Tibial nerve (tissue), 3 donors: ENCODE results near the gene UBE2E1.

Source experiments
- POLR2A ChIP-seq, 2 donors: fragments of 450-650 bp; IDR thresholded peaks; one replicate each; pipeline ENCODE4 v1.6.1; 2017; ENCODE audit warnings: antibody characterized with exemption in 2 of 2, mild to moderate bottlenecking in 2 of 2, moderate library complexity in 2 of 2
- TF ChIP-seq, protein P1 (sequence below), 5 experiments: fragments of 200-600 bp in 3 of 5; fragments of 450-650 bp in 2 of 5; sonication (generic) in 3 of 5; IDR thresholded peaks; one replicate each; pipeline ENCODE4 v1.5.1; 2016 to 2019; ENCODE audit warnings: antibody characterized with exemption in 5 of 5, mild to moderate bottlenecking in 3 of 5, moderate library complexity in 2 of 5

DNA sequence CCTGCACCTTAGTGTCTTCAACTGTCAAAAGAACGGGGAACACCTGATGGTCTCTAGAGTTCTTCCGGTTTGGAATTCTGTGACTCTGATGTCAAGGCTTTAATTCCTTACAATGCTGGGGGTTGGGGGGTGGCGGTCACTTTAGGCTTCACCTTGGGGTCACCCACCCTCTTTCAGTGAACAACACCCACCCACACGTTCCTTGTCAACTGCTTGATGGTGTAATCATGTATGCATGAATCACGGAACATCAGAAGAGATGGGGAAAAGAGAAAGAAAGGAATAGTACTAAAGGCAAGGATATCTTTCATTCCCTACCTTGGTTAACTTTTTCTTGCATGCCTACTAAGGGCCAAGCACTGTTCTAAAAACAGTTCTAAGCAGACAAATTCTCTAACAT is 7.3 kb upstream of the UBE2E1 start:
- no peak for TF ChIP-seq POLR2A (IDR thresholded peaks at IDR 0.05)
- TF ChIP-seq, protein P1, sequence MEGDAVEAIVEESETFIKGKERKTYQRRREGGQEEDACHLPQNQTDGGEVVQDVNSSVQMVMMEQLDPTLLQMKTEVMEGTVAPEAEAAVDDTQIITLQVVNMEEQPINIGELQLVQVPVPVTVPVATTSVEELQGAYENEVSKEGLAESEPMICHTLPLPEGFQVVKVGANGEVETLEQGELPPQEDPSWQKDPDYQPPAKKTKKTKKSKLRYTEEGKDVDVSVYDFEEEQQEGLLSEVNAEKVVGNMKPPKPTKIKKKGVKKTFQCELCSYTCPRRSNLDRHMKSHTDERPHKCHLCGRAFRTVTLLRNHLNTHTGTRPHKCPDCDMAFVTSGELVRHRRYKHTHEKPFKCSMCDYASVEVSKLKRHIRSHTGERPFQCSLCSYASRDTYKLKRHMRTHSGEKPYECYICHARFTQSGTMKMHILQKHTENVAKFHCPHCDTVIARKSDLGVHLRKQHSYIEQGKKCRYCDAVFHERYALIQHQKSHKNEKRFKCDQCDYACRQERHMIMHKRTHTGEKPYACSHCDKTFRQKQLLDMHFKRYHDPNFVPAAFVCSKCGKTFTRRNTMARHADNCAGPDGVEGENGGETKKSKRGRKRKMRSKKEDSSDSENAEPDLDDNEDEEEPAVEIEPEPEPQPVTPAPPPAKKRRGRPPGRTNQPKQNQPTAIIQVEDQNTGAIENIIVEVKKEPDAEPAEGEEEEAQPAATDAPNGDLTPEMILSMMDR (IDR thresholded peaks at IDR 0.05): no peak
